Measurements from ENCODE around the gene CLK1. TPM values are rescaled to one million over a fixed set of nuclear protein-coding genes. Genes with fewer than 3 reads are reported as not detected.
"Not testable (repeated sequence)": the region's sequence is repeated elsewhere in the genome, so short reads cannot be mapped to it uniquely, and the experiment has no call there.

The CLK1 gene
- total and polyA plus RNA-seq, 3 donors from 2014 or later: 62.7 to 117 (median 107) TPM

GRCh38 chr2:200901459-200902072 is 37.1 kb upstream of the CLK1 start:
- H3K4me3 ChIP-seq: no peak overlapping the region
- no peaks in the 10 kb centered on the region for H3K9me3 ChIP-seq
- peak; percentile 88 for DNase-seq
- no peak overlapping the region for H3K27ac ChIP-seq
- no peaks in the 10 kb centered on the region for H3K27me3 ChIP-seq
- 18 to 28% methylated on average over 4 of the region's 4 CpGs for WGBS, 2 donors
- H3K4me1 ChIP-seq: no peaks in the 10 kb centered on the region
- intact Hi-C loops (cut with DNase I; ENCODE audit: low total_unique reads): loop anchor here (10.0 kb wide), 1 partner anchor 253 kb away; no protein-coding TSS in a partner anchor
- H3K36me3 ChIP-seq (ENCODE audit: low read depth, missing control alignments): no peaks in the 10 kb centered on the region
- TF ChIP-seq, protein P1, sequence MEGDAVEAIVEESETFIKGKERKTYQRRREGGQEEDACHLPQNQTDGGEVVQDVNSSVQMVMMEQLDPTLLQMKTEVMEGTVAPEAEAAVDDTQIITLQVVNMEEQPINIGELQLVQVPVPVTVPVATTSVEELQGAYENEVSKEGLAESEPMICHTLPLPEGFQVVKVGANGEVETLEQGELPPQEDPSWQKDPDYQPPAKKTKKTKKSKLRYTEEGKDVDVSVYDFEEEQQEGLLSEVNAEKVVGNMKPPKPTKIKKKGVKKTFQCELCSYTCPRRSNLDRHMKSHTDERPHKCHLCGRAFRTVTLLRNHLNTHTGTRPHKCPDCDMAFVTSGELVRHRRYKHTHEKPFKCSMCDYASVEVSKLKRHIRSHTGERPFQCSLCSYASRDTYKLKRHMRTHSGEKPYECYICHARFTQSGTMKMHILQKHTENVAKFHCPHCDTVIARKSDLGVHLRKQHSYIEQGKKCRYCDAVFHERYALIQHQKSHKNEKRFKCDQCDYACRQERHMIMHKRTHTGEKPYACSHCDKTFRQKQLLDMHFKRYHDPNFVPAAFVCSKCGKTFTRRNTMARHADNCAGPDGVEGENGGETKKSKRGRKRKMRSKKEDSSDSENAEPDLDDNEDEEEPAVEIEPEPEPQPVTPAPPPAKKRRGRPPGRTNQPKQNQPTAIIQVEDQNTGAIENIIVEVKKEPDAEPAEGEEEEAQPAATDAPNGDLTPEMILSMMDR (IDR thresholded peaks at IDR 0.05): peak; percentile 73 to 81 (median 73)
- TF ChIP-seq POLR2A (IDR thresholded peaks at IDR 0.05): no peak

DNA sequence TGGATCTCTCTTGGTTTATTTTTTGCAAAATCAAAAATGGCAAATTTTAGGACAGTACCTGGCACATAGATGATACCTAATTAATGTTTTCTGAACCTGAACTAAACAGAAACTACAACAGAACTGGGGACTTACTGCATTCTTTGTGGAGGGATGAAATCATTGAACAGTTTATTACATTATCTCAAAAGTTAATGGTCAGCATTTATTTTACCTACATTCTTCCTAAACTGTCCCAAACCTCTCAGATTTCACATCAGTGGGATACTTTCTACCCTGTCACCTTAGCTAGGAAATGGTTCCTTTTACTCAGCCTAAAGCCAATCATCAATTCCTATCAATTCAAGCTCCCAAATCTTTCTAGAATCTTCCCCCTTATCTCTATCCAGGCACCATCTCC is 35.0 kb upstream of the CLK1 start:
- intact Hi-C loops (cut with DNase I; ENCODE audit: low total_unique reads): no loop called here

DNA sequence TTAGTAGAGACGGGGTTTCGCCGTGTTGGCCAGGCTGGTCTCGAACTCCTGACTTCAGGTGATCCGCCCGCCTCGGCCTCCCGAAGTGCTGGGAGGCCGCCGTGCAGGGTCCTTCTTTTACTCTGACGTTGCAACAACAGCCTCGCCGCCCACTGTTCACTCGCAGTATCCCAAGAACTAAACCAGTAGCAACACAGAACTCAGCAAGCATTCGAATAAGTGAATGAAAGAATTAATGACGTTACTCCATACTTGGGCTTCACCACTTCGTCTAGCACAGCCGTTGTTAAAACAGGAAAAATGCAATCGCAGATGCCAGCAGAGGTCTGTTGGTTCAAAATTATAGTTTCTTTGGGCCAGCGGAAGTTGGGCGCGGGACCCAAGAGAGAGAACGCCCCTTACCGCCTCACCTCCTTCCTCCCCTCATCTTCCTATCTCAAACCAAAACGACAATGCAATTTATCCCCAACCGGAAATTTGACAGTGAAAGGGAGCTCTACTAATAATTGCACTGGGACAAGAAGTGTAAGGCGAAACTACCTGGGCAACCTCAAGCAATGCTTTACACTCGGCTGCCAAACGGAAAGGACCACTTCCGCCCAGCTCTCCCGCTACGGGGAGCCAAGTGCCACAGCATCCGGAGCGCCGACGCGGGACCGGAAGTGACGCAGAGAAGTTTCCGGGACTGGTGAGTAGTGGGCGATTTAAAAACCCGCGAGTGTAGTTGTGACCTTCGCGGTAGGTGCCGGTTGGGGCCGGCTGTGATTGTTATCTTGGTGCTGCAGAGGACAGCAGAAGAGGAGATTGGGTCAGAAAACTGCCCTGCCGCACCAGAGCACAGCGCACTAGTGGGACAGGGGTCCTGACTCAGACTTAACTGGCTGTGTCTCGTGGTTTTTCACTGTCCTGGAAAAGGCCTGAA is 24.5 kb upstream of the CLK1 start, which contains the start of the genes NIF3L1 and PPIL3:
Gene NIF3L1, plus strand, starts transcription at position 668 of the 922 bp plus-strand sequence. CDS start 2,573 bp downstream, outside the sequence.
Gene PPIL3, minus strand, starts transcription at position 374 of the 922 bp plus-strand sequence. CDS start 1,462 bp downstream, outside the sequence.
- Histone ChIP-seq H3K27me3 (no peaks in the 10 kb centered on the region), H3K9me3 (no peaks in the 10 kb centered on the region), H3K27ac (peak within 1 kb of the TSS; percentile 88 to 95), H3K36me3 (ENCODE audit: low read depth, missing control alignments) (no peaks in the 10 kb centered on the region), H3K4me3 (peak within 1 kb of the TSS; percentile 68 to 95), H3K4me1 (peaks cover 11% of the 10 kb centered on the region)
- TF ChIP-seq POLR2A (IDR thresholded peaks at IDR 0.05): no peak
- TF ChIP-seq, protein P1 (IDR thresholded peaks at IDR 0.05): no peak
- WGBS, 2 donors: 0% methylated on average over 31 to 50 of the region's 50 CpGs
- peak; percentile 98 for DNase-seq
- intact Hi-C loops (cut with DNase I; ENCODE audit: low total_unique reads): no loop called here

More for the DNA sequence above, 35.0 kb upstream of the CLK1 start:
- Histone ChIP-seq H3K36me3 (ENCODE audit: low read depth, missing control alignments) (no peaks in the 10 kb centered on the region), H3K4me3 (no peak overlapping the region), H3K27ac (no peak overlapping the region), H3K4me1 (no peaks in the 10 kb centered on the region), H3K27me3 (no peaks in the 10 kb centered on the region), H3K9me3 (no peaks in the 10 kb centered on the region)
- DNase-seq: no peak
- TF ChIP-seq POLR2A (IDR thresholded peaks at IDR 0.05): no peak
- TF ChIP-seq, protein P1 (IDR thresholded peaks at IDR 0.05): no peak

- H3K36me3 ChIP-seq (ENCODE audit: low read depth, missing control alignments); H3K27me3 ChIP-seq; intact Hi-C loops (cut with DNase I; ENCODE audit: low total_unique reads); H3K9me3 ChIP-seq; H3K27ac ChIP-seq; H3K4me1 ChIP-seq; DNase-seq; H3K4me3 ChIP-seq: not testable (repeated sequence)
- WGBS, 2 donors: 62 to 76% methylated on average over 2 of the region's 2 CpGs
Observed at GRCh38 chr2:200881715-200882249, 17.3 kb upstream of the CLK1 start.

GRCh38 chr2:200878289-200878880 is 13.9 kb upstream of the CLK1 start:
- TF ChIP-seq POLR2A (IDR thresholded peaks at IDR 0.05): no peak
- TF ChIP-seq, protein P1 (IDR thresholded peaks at IDR 0.05): no peak
- intact Hi-C loops (cut with DNase I; ENCODE audit: low total_unique reads): no loop called here
- no peak overlapping the region for H3K4me3 ChIP-seq
- 67 to 84% methylated on average over 2 of the region's 2 CpGs for whole genome bisulfite sequencing, 2 donors
- no peaks in the 10 kb centered on the region for H3K9me3 ChIP-seq
- H3K27ac ChIP-seq: no peak overlapping the region
- H3K36me3 ChIP-seq (ENCODE audit: low read depth, missing control alignments): no peaks in the 10 kb centered on the region
- no peak for DNase-seq
- H3K27me3 ChIP-seq: no peaks in the 10 kb centered on the region
- H3K4me1 ChIP-seq: no peaks in the 10 kb centered on the region

All from testis (tissue), 3 donors.